Tibial artery (tissue), 4 donors: Measurements from ENCODE around the gene VMAC.

ENCODE experiments used
- DNase-seq, 2 donors: peaks; one replicate each; pipeline ENCODE4 v3.0.0-alpha.2; 2019
- H3K27ac ChIP-seq, 2 donors: fragments of 200-600 bp; sonication (generic) in 1 of 2; 1 replicate in 1 of 2; 2 replicates in 1 of 2; pipeline ENCODE4 v1.5.1; 2018 to 2019; ENCODE audit warnings: mild to moderate bottlenecking in 1 of 2
- H3K27me3 ChIP-seq, 2 donors: fragments of 200-600 bp; sonication (generic) in 1 of 2; one replicate each; pipeline versions ENCODE4 v1.5.1 to v1.6.0; 2016 to 2019
- H3K36me3 ChIP-seq, 3 donors: fragments of 200-600 bp; sonication (generic) in 2 of 3; one replicate each; pipeline ENCODE4 v1.5.1; 2016 to 2019; ENCODE audit warnings: mild to moderate bottlenecking in 2 of 3
- H3K4me1 ChIP-seq, 4 donors: fragments of 200-600 bp; sonication (generic) in 2 of 4; 1 replicate in 3 of 4; 2 replicates in 1 of 4; pipeline ENCODE4 v1.5.1; 2016 to 2019
- H3K4me3 ChIP-seq, 2 donors: fragments of 200-600 bp; sonication (generic) in 1 of 2; 1 replicate in 1 of 2; 2 replicates in 1 of 2; pipeline ENCODE4 v1.5.1; 2018 to 2019; ENCODE audit warnings: mild to moderate bottlenecking in 2 of 2
- H3K9me3 ChIP-seq, 3 donors: fragments of 200-600 bp; sonication (generic) in 1 of 3; one replicate each; pipeline ENCODE4 v1.5.1; 2016 to 2019
- CTCF ChIP-seq, 2 experiments: fragments of 200-600 bp in 1 of 2; fragments of 450-650 bp in 1 of 2; IDR thresholded peaks; one replicate each; pipeline ENCODE4 v1.5.1; 2017 to 2019; ENCODE audit warnings: antibody characterized with exemption in 2 of 2, mild to moderate bottlenecking in 1 of 2, moderate library complexity in 1 of 2
- intact Hi-C: fragments of 100-400 bp; cut with DNase I; formaldehyde crosslinking; loops from one replicate; pipeline ENCODE4 v1.15.0; 2023; ENCODE audit warnings: low total_unique reads

Gene VMAC

GRCh38 chr19:5895409-5895808 is 9.3 kb upstream of the VMAC start:
- Histone ChIP-seq H3K27ac (no peak overlapping the region), H3K27me3 (peaks cover 0 to 26% of the 10 kb centered on the region in 2 donors), H3K36me3 (peaks cover 15 to 38% (median 26%) of the 10 kb centered on the region in 3 donors), H3K9me3 (no peaks in the 10 kb centered on the region), H3K4me3 (no peak overlapping the region), H3K4me1 (peaks cover 0 to 44% (median 22%) of the 10 kb centered on the region in 4 donors)
- no peak for DNase-seq
- intact Hi-C loops = no loop called here
- TF ChIP-seq CTCF (IDR thresholded peaks at IDR 0.05) = no peak

DNA sequence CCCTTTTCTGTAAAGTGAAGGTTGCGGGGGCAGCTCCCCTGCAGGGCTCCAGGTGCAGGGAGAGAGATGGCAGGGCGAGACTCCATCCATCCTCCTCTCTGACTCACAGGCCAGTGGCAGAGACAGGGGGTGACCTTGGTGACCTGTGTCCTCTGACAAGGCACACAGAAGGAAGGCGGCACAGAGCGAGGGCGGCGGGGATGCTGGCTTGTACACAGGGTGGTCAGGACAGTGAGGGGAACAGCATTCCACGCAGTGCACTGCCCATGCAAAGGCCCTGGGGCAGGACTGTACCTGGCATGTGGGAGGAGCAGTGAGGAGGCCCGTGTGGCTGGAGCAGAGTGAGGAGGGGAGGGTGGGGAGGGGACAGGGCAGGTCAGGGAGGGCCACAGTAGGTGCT is 8.8 kb upstream of the VMAC start:
- H3K4me1 ChIP-seq = peaks cover 0 to 44% (median 22%) of the 10 kb centered on the region in 4 donors
- no peak overlapping the region for H3K27ac ChIP-seq
- no peak for TF ChIP-seq CTCF (IDR thresholded peaks at IDR 0.05)
- no peak overlapping the region for H3K4me3 ChIP-seq
- intact Hi-C loops = loop anchor here (2.0 kb wide), 1 partner anchor 91 kb away; the partner anchor contains the start of gene NRTN
- H3K36me3 ChIP-seq = peaks cover 15 to 38% (median 26%) of the 10 kb centered on the region in 3 donors
- peaks cover 0 to 21% of the 10 kb centered on the region in 2 donors for H3K27me3 ChIP-seq
- H3K9me3 ChIP-seq = no peaks in the 10 kb centered on the region
- DNase-seq = no peak

- Histone ChIP-seq H3K27ac (no peak overlapping the region), H3K9me3 (no peaks in the 10 kb centered on the region), H3K4me1 (peaks cover 0 to 44% (median 22%) of the 10 kb centered on the region in 4 donors), H3K4me3 (no peak overlapping the region), H3K36me3 (peaks cover 15 to 42% (median 26%) of the 10 kb centered on the region in 3 donors), H3K27me3 (peaks cover 0 to 15% of the 10 kb centered on the region in 2 donors)
- intact Hi-C loops = loop anchor here (2.0 kb wide), 1 partner anchor 92 kb away; the partner anchor contains the start of gene NRTN
- DNase-seq = no peak
- no peak for TF ChIP-seq CTCF (IDR thresholded peaks at IDR 0.05)
Measured at GRCh38 chr19:5896365-5897076, 8.2 kb upstream of the VMAC start.

GRCh38 chr19:5897189-5897969 is 7.3 kb upstream of the VMAC start:
- no peak for TF ChIP-seq CTCF (IDR thresholded peaks at IDR 0.05)
- Histone ChIP-seq H3K27ac (no peak overlapping the region), H3K4me3 (no peak overlapping the region), H3K9me3 (no peaks in the 10 kb centered on the region), H3K27me3 (peaks cover 0 to 6% of the 10 kb centered on the region in 2 donors), H3K36me3 (peaks cover 15 to 42% (median 26%) of the 10 kb centered on the region in 3 donors), H3K4me1 (peaks cover 0 to 43% (median 23%) of the 10 kb centered on the region in 4 donors)
- intact Hi-C loops = loop anchor here (2.0 kb wide), 1 partner anchor 93 kb away; the partner anchor contains the start of gene NRTN
- DNase-seq = no peak

DNA sequence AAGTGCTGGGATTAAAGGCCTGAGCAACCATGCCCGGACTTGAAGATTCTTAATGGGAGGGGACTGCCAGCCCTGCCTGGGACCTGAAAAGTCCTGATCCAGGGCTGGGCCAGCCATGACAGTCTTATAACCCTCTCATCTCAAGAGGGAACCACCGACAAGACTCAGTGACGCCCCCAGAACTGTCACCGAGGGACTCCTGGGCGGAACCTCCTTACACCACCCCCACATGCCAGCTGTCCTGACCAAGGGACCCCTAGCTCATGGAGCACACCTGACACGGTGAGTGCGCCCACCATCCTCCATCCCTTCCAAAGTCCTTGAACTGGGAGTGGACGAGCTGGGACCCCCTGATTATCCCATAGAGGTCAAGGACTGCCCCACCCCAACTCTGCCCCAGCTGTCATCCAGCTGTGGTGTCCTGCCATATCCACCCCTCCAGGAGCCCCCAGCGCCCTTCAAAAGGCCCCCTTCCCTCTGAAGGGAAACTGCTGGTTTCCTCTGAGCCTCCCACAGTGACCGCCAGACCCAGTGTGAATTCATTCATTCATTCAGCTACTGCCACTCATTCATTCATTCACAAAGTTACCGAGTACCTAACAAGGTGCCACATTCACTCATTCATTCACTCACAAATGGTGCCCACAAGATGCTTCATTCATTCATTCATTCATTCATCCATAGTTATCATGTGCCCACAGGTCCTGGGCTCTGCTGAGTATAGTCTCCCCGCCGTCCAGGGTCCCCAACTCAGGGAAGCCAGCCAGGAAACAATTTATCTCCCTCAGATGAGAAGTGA is 4.7 kb upstream of the VMAC start:
- DNase-seq = no peak
- Histone ChIP-seq H3K27ac (no peak overlapping the region), H3K36me3 (peaks cover 15 to 35% (median 24%) of the 10 kb centered on the region in 3 donors), H3K27me3 (no peaks in the 10 kb centered on the region), H3K4me3 (no peak overlapping the region), H3K4me1 (peaks cover 0 to 35% (median 14%) of the 10 kb centered on the region in 4 donors), H3K9me3 (no peaks in the 10 kb centered on the region)
- TF ChIP-seq CTCF (IDR thresholded peaks at IDR 0.05) = no peak
- intact Hi-C loops = no loop called here
